H1 (cell line): ENCODE data around the gene PLCB1. TPM values are rescaled to one million over a fixed set of nuclear protein-coding genes. Genes with fewer than 3 reads are reported as not detected.

Source experiments
- CTCF ChIA-PET: fragments of 300-600 bp; sonication (Branson Sonifier 250); formaldehyde crosslinking; loops from one replicate; lab custom pipeline; 2021; ENCODE audit not compliant: partially characterized antibody; lab: Charles Lee
- POLR2A ChIA-PET: fragments of 300-600 bp; sonication (Branson Sonifier 250); formaldehyde crosslinking; loops from one replicate; lab custom pipeline; 2021; ENCODE audit warnings: inconsistent platforms; ENCODE audit not compliant: partially characterized antibody; lab: Charles Lee
- DNase-seq, 2 experiments: peaks; one replicate each; pipeline versions ENCODE4 v3.0.0 to v3.0.0-alpha.2; 2010 to 2022; ENCODE audit warnings: low spot score in 2 of 2, low read depth in 1 of 2, mixed read lengths in 1 of 2
- FAIRE-seq: peaks from 2 replicates; lab custom pipeline; 2011; peaks lifted over from hg19 to GRCh38; lab: Jason Lieb, UNC
- H2AFZ ChIP-seq: 2 replicates; pipeline ENCODE4 v1.8.1; 2012; ENCODE audit warnings: low read length, inconsistent platforms
- H2AK5ac ChIP-seq: 2 replicates; pipeline ENCODE4 v1.6.1; 2013; ENCODE audit warnings: low read depth, low read length
- H2BK120ac ChIP-seq: replicated peaks from 2 replicates; pipeline ENCODE3; 2013; ENCODE audit warnings: low read depth, low read length, inconsistent platforms
- H2BK12ac ChIP-seq: 2 replicates; pipeline ENCODE4 v1.6.1; 2013; ENCODE audit warnings: low read depth, low read length
- H2BK15ac ChIP-seq: 2 replicates; pipeline ENCODE4 v1.6.1; 2013; ENCODE audit warnings: low read length
- H2BK20ac ChIP-seq: 2 replicates; pipeline ENCODE4 v1.6.1; 2013; ENCODE audit warnings: low read length
- H2BK5ac ChIP-seq: 2 replicates; pipeline ENCODE4 v1.6.1; 2013; ENCODE audit warnings: low read depth, low read length
- H3K14ac ChIP-seq: 2 replicates; pipeline ENCODE4 v1.6.1; 2013; ENCODE audit warnings: inconsistent platforms; ENCODE audit not compliant: insufficient read length
- H3K18ac ChIP-seq: 2 replicates; pipeline ENCODE4 v1.6.1; 2013; ENCODE audit warnings: low read length; ENCODE audit errors: extremely low read depth
- H3K23ac ChIP-seq: 2 replicates; pipeline ENCODE4 v1.6.1; 2013; ENCODE audit warnings: inconsistent platforms; ENCODE audit not compliant: insufficient read length
- H3K23me2 ChIP-seq: 2 replicates; pipeline ENCODE4 v1.6.1; 2013; ENCODE audit warnings: low read depth, low read length
- H3K27ac ChIP-seq: 2 replicates; pipeline ENCODE4 v1.6.1; 2011; ENCODE audit warnings: low read depth, low read length, inconsistent platforms
- H3K27me3 ChIP-seq, 4 experiments: replicated peaks in 1 of 4; 1 replicate in 1 of 4; 2 replicates in 3 of 4; pipeline versions ENCODE4 v1.6.1 to v1.8.1; 2011 to 2013; ENCODE audit warnings: low read length in 3 of 4, mild to moderate bottlenecking in 3 of 4, inconsistent platforms in 2 of 4, mixed read lengths in 2 of 4, moderate library complexity in 1 of 4; ENCODE audit not compliant: control insufficient read depth in 3 of 4, insufficient read depth in 3 of 4; ENCODE audit errors: extremely low read depth in 1 of 4
- H3K36me3 ChIP-seq, 4 experiments: 2 replicates each; pipeline versions ENCODE4 v1.6.1 to v1.8.1; 2011 to 2013; ENCODE audit warnings: mild to moderate bottlenecking in 4 of 4, low read length in 3 of 4, moderate library complexity in 2 of 4, control low read depth in 1 of 4, inconsistent platforms in 1 of 4; ENCODE audit not compliant: insufficient read depth in 4 of 4, control insufficient read depth in 2 of 4
- H3K4ac ChIP-seq: replicated peaks from 2 replicates; pipeline ENCODE3; 2013; ENCODE audit warnings: low read length, low read depth, mixed read lengths, inconsistent platforms; ENCODE audit not compliant: insufficient read length
- H3K4me1 ChIP-seq, 4 experiments: replicated peaks in 1 of 4; 1 replicate in 1 of 4; 2 replicates in 3 of 4; pipeline versions ENCODE4 v1.6.1 to v1.8.1; 2011 to 2013; ENCODE audit warnings: low read length in 3 of 4, inconsistent platforms in 2 of 4, mixed read lengths in 1 of 4; ENCODE audit not compliant: insufficient read depth in 4 of 4, control insufficient read depth in 3 of 4
- H3K4me2 ChIP-seq, 2 experiments: 2 replicates each; pipeline versions ENCODE4 v1.6.1 to v1.8.1; 2011 to 2013; ENCODE audit warnings: low read depth in 2 of 2, low read length in 2 of 2, control low read depth in 1 of 2, inconsistent platforms in 1 of 2, mild to moderate bottlenecking in 1 of 2; ENCODE audit not compliant: insufficient read depth in 1 of 2
- H3K4me3 ChIP-seq, 4 experiments: fragments of 200-600, 300-600 bp in 1 of 4; sonication (generic), shearing (Covaris generic), sonication (Bioruptor Twin) in 1 of 4; 2 replicates each; pipeline versions ENCODE4 v1.5.1 to v1.8.1; 2011 to 2016; ENCODE audit warnings: low read length in 4 of 4, low read depth in 3 of 4, control low read depth in 2 of 4, inconsistent platforms in 2 of 4, mild to moderate bottlenecking in 2 of 4, mixed read lengths in 1 of 4, moderate library complexity in 1 of 4; ENCODE audit not compliant: insufficient read depth in 2 of 4; ENCODE audit errors: extremely low read depth in 1 of 4
- H3K56ac ChIP-seq: replicated peaks from 2 replicates; pipeline ENCODE3; 2013; ENCODE audit warnings: low read depth, mild to moderate bottlenecking, mixed read lengths, low read length, inconsistent platforms; ENCODE audit not compliant: insufficient read length
- H3K79me1 ChIP-seq: 2 replicates; pipeline ENCODE4 v1.6.1; 2013; ENCODE audit warnings: low read depth, low read length, control low read depth
- H3K79me2 ChIP-seq, 2 experiments: 2 replicates each; pipeline versions ENCODE4 v1.6.1 to v1.8.1; 2012 to 2013; ENCODE audit warnings: low read length in 2 of 2, mild to moderate bottlenecking in 2 of 2, inconsistent platforms in 1 of 2; ENCODE audit not compliant: insufficient read depth in 2 of 2, control insufficient read depth in 1 of 2
- H3K9ac ChIP-seq, 4 experiments: replicated peaks in 1 of 4; 1 replicate in 1 of 4; 2 replicates in 3 of 4; pipeline versions ENCODE4 v1.6.1 to v1.8.1; 2011 to 2013; ENCODE audit warnings: low read depth in 3 of 4, low read length in 3 of 4, control low read depth in 2 of 4, mild to moderate bottlenecking in 2 of 4, moderate library complexity in 2 of 4, inconsistent platforms in 1 of 4; ENCODE audit errors: extremely low read depth in 1 of 4
- H3K9me3 ChIP-seq, 2 experiments: 2 replicates each; pipeline versions ENCODE4 v1.6.1 to v1.8.1; 2012 to 2013; ENCODE audit warnings: mild to moderate bottlenecking in 2 of 2, moderate library complexity in 2 of 2, control low read depth in 1 of 2, inconsistent platforms in 1 of 2, low read depth in 1 of 2, low read length in 1 of 2, mixed read lengths in 1 of 2; ENCODE audit not compliant: insufficient read depth in 2 of 2
- H4K20me1 ChIP-seq, 2 experiments: replicated peaks in 1 of 2; 2 replicates each; pipeline versions ENCODE3 to v1.8.1; 2011 to 2013; ENCODE audit warnings: inconsistent platforms in 2 of 2, low read length in 2 of 2, mild to moderate bottlenecking in 1 of 2; ENCODE audit not compliant: insufficient read depth in 2 of 2, control insufficient read depth in 1 of 2
- H4K5ac ChIP-seq: 2 replicates; pipeline ENCODE4 v1.6.1; 2013; ENCODE audit warnings: low read length, low read depth, mixed read lengths, inconsistent platforms; ENCODE audit not compliant: insufficient read length
- H4K8ac ChIP-seq: 2 replicates; pipeline ENCODE4 v1.8.0; 2013; ENCODE audit warnings: mild to moderate bottlenecking, moderate library complexity, low read length, inconsistent platforms; ENCODE audit not compliant: insufficient read depth; ENCODE audit errors: extremely low read depth
- H4K91ac ChIP-seq: replicated peaks from 2 replicates; pipeline ENCODE3; 2013; ENCODE audit warnings: low read length, mixed read lengths, inconsistent platforms; ENCODE audit not compliant: insufficient read length
- BRCA1 ChIP-seq: IDR thresholded peaks from 2 replicates; pipeline ENCODE4 v1.6.1; 2012; ENCODE audit warnings: low read depth, low read length, improper control_type of control experiment
- RFX5 ChIP-seq: IDR thresholded peaks from 2 replicates; pipeline ENCODE4 v1.6.1; 2011; ENCODE audit warnings: low read depth, low read length, improper control_type of control experiment, borderline replicate concordance
- RXRA ChIP-seq: IDR thresholded peaks from 2 replicates; pipeline ENCODE4 v1.6.1; 2011; ENCODE audit warnings: low read depth, mild to moderate bottlenecking, low read length, moderate library complexity; ENCODE audit not compliant: insufficient read depth
- WGBS, 2 experiments: shearing (Covaris generic) in 1 of 2; methylation state at CpG; one replicate each; pipeline versions ENCODE4 v1.1.6 to v1.1.7; 2013 to 2015; ENCODE audit warnings: low lambda C conversion rate in 2 of 2, mixed read lengths in 2 of 2, inconsistent platforms in 1 of 2, low coverage in 1 of 2, missing lambda C conversion rate in 1 of 2; ENCODE audit not compliant: insufficient replicate concordance in 2 of 2, insufficient coverage in 1 of 2, insufficient read length in 1 of 2; ENCODE audit errors: extremely low coverage in 1 of 2, missing lambda C conversion rate in 1 of 2; 5-methylcytosine and 5-hydroxymethylcytosine counted together
- polyA plus RNA-seq, 7 experiments: library from polyadenylated mRNA; depleted of rRNA in 3 of 7; stranded (reverse) in 5 of 7; unstranded in 2 of 7; fragments of >200 nt in 5 of 7; fragments of 200-250 nt in 2 of 7; gene quantifications; 1 replicate in 5 of 7; 2 replicates in 1 of 7; 4 replicates in 1 of 7; pipeline versions ENCODE4 v1.2.1 to v1.2.3, GENCODE V29; 2011 to 2013; ENCODE audit warnings: missing spikeins in 2 of 7, mixed read lengths in 2 of 7
- total RNA-seq: library from RNA; stranded (reverse); fragmentation: NEBNext Ultra II Directional; extraction: Animal tissue kit (Norgen Biotek cat#: 25700); gene quantifications from 2 replicates; pipeline ENCODE4 v1.2.1, GENCODE V29; 2021

Gene PLCB1
- total and polyA plus RNA-seq, 2 of the 8 experiments (the other 6 are each of a cell fraction or from before 2014, with no cell fraction given) = 2.6 to 9.1 TPM

DNA sequence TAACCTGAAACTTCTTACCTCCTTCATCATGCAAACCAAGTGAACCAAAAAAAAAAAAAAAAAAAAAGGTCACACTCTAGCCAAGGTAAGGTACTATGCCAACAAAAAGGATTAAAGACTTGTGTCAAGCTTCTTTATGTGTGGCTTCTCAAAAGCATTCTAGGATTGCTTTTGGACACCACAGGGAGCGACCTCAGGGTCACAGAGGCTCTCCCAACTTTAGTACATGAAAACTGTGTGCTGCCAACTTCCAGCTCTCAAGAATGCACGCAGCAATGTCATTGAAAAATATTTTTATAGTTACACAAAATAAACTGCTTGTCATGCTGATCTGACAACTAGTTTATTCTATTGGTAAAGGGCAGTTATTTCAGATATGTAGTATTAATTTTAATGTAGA is 243.8 kb downstream of the PLCB1 start:
- Histone ChIP-seq H3K79me1 (no peaks in the 10 kb centered on the region), H3K27ac (no peak overlapping the region), H3K4me2 (no peak overlapping the region), H2AFZ (no peak overlapping the region), H3K23ac (no peak overlapping the region), H4K8ac (no peak overlapping the region), H4K5ac (no peak overlapping the region), H3K4me1 (no peaks in the 10 kb centered on the region), H3K4me3 (no peak overlapping the region), H2BK12ac (no peak overlapping the region), H3K18ac (no peak overlapping the region), H3K14ac (no peak overlapping the region), H3K23me2 (no peaks in the 10 kb centered on the region; the same call in 1 of the 2 replicates), H2BK20ac (no peak overlapping the region), H3K56ac (no peak overlapping the region), H3K9me3 (no peaks in the 10 kb centered on the region), H3K4ac (no peak overlapping the region), H3K27me3 (no peaks in the 10 kb centered on the region), H4K20me1 (no peaks in the 10 kb centered on the region), H2BK120ac (no peak overlapping the region), H3K36me3 (no peaks in the 10 kb centered on the region; a peak in 1 of 8 replicates), H2BK5ac (no peak overlapping the region), H3K79me2 (no peaks in the 10 kb centered on the region), H3K9ac (no peak overlapping the region), H2AK5ac (no peak overlapping the region), H4K91ac (no peak overlapping the region), H2BK15ac (no peak overlapping the region)
- no peak for FAIRE-seq
- ChIA-PET POLR2A (no interaction called here), CTCF (interaction anchor here (0.8 to 1.1 kb wide), 4 partner anchors 11 to 347 kb away, joined by 3 read pairs; no protein-coding TSS in a partner anchor)
- WGBS, 2 experiments = 87% methylated on average over 2 of the region's 2 CpGs; no CpG with 5 or more reads in 1 of the 2 experiments
- TF ChIP-seq RFX5 (no peak), BRCA1 (no peak), RXRA (no peak)
- DNase-seq = no peak
